ENCODE data around the gene CDYL.
"Not testable (repeated sequence)": the region's sequence is repeated elsewhere in the genome, so short reads cannot be mapped to it uniquely, and the experiment has no call there.

The CDYL gene

GRCh38 chr6:4852938-4853337 is 76.7 kb downstream of the CDYL start:
- Histone ChIP-seq H3K4me1 (no peaks in the 10 kb centered on the region), H3K27me3 (no peaks in the 10 kb centered on the region), H3K36me3 (peaks cover 39% of the 10 kb centered on the region), H3K4me3 (no peak overlapping the region), H4K20me1 (peaks cover 97% of the 10 kb centered on the region), H3K4me2 (no peak overlapping the region), H3K9ac (no peak overlapping the region), H3K9me3 (peaks cover 55% of the 10 kb centered on the region), H3K27ac (no peak overlapping the region)
- TF ChIP-seq Cebpa-rat (IDR thresholded peaks at IDR 0.05), result no peak

DNA sequence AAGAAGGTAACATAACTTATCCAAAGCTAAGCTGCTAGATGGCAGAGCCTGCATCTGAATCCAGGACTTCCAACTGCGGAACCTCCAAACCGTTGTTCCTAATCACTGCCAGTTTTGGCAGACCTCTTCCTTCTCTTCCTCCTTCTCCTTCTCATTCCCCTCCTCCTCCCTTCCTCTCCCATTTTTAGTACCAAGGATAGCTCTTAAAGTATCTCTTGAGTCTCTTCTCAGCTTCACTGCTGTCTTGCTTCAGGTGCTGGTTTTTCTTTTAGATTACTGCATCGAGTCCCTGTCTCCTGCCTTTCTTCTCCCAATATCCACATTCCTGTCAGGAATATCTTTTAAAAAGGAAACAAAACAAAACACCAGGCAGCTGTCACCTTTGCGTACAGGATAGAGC is 77.1 kb downstream of the CDYL start:
- H4K20me1 ChIP-seq, result peaks cover 97% of the 10 kb centered on the region

DNA sequence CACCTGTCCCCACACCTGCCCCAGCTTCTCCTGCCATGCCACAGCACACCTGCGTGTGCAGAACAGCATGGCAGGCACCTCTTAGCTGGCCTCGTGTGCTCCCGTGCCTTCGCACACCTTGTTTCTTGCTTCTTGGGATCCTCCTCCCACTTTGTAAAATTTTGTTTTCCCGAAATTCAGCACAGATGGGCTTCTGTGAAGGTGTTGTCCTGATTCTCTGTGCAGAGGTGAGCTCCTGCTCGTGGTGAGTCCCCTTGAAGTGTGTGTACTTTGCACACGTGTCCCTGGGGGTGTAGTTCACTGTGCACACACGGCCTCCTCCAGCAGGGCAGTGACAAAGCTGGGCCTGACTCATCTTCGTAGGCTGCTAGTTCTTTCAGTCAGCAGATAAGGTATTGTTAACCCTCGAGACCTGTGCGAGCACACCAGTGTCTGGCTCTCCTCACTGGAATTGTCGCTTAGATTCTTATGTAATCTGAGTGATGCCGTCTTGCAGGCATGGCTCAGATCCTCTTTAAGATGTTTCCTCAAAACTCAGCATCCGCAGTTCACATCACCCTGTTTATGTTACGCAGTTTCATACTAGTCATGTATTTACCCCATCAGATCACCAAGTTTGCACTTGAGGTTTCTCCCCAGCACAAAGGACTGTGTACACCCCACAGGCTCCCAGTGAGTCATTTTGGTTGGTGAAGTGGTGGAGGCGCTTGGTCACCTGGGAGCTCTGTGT is 77.7 kb downstream of the CDYL start:
- Histone ChIP-seq H3K4me3 (no peak overlapping the region), H4K20me1 (peaks cover 97% of the 10 kb centered on the region), H3K36me3 (peaks cover 47% of the 10 kb centered on the region), H3K4me1 (no peaks in the 10 kb centered on the region), H3K9ac (no peak overlapping the region), H3K27ac (no peak overlapping the region), H3K9me3 (peaks cover 46% of the 10 kb centered on the region), H3K27me3 (no peaks in the 10 kb centered on the region), H3K4me2 (no peak overlapping the region)
- TF ChIP-seq Cebpa-rat (IDR thresholded peaks at IDR 0.05), result no peak

More for the DNA sequence above, 77.1 kb downstream of the CDYL start:
- no peaks in the 10 kb centered on the region for H3K27me3 ChIP-seq
- H3K4me2 ChIP-seq, result no peak overlapping the region
- no peak for TF ChIP-seq Cebpa-rat (IDR thresholded peaks at IDR 0.05)
- H3K9me3 ChIP-seq, result peaks cover 52% of the 10 kb centered on the region
- peaks cover 41% of the 10 kb centered on the region for H3K36me3 ChIP-seq
- H3K4me3 ChIP-seq, result no peak overlapping the region
- no peaks in the 10 kb centered on the region for H3K4me1 ChIP-seq
- no peak overlapping the region for H3K9ac ChIP-seq
- H3K27ac ChIP-seq, result no peak overlapping the region

GRCh38 chr6:4856785-4857184 is 80.6 kb downstream of the CDYL start:
- no peak overlapping the region for H3K27ac ChIP-seq
- no peak overlapping the region for H3K4me2 ChIP-seq
- H3K27me3 ChIP-seq, result no peaks in the 10 kb centered on the region
- no peak overlapping the region for H3K4me3 ChIP-seq
- peaks cover 44% of the 10 kb centered on the region for H3K9me3 ChIP-seq
- H3K9ac ChIP-seq, result no peak overlapping the region
- H3K4me1 ChIP-seq, result no peaks in the 10 kb centered on the region
- no peak for TF ChIP-seq Cebpa-rat (IDR thresholded peaks at IDR 0.05)
- H4K20me1 ChIP-seq, result peaks cover 95% of the 10 kb centered on the region
- H3K36me3 ChIP-seq, result peaks cover 67% of the 10 kb centered on the region

DNA sequence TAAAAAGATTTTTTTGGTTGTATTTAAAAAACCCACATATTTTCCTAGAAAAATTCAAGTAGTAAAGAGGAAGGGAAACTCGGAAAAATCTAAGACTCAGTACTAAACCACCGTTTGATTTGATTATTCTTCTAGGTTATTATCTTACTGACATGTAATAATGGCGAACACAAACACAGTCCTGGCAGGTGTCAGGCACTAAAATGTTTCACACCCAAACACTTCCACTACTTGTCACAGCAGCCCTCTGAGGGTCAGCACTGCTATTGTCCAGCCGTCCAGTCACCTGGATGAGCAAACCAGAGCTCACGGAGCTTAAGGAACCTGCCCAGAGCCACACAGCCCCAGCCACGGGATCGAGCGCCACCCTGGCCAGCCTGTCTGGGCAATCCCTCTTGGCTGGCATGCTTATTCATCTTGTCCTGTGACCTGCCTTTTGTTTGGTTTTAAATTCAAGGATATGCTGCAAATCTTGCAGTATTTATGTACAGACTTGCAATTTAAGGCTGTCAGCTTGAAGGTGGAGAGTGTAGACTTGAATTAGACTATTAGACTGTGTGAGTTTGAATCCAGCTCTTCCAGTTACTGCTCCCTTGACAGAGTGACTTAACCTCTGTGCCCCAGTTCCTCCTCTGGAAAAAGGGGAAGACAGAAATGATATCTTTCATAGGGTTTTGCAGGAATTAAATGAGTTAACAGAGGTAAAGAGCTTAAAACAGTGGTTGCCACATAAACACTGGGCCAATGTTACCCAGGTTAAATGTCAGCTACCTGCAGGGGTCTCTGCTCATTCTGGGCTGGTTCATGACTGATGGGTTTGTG is 82.2 kb downstream of the CDYL start:
- Histone ChIP-seq H3K4me1 (no peaks in the 10 kb centered on the region), H3K9ac (no peak overlapping the region), H3K36me3 (peaks cover 63% of the 10 kb centered on the region), H3K27ac (no peak overlapping the region), H3K27me3 (no peaks in the 10 kb centered on the region), H3K4me3 (no peak overlapping the region), H3K9me3 (peaks cover 44% of the 10 kb centered on the region), H3K4me2 (no peak overlapping the region), H4K20me1 (peaks cover 88% of the 10 kb centered on the region)
- no peak for TF ChIP-seq Cebpa-rat (IDR thresholded peaks at IDR 0.05)

- Histone ChIP-seq H3K4me2 (no peak overlapping the region), H3K4me1 (no peaks in the 10 kb centered on the region), H4K20me1 (peaks cover 69% of the 10 kb centered on the region), H3K27me3 (no peaks in the 10 kb centered on the region), H3K4me3 (no peak overlapping the region), H3K9me3 (peaks cover 60% of the 10 kb centered on the region), H3K9ac (no peak overlapping the region), H3K36me3 (peaks cover 66% of the 10 kb centered on the region), H3K27ac (no peak overlapping the region)
- no peak for TF ChIP-seq Cebpa-rat (IDR thresholded peaks at IDR 0.05)
Measured at GRCh38 chr6:4860387-4860786, 84.2 kb downstream of the CDYL start.

- no peak overlapping the region for H3K4me3 ChIP-seq
- H3K27me3 ChIP-seq, result no peaks in the 10 kb centered on the region
- H3K4me2 ChIP-seq, result no peak overlapping the region
- H3K9ac ChIP-seq, result no peak overlapping the region
- peaks cover 71% of the 10 kb centered on the region for H3K9me3 ChIP-seq
- peaks cover 67% of the 10 kb centered on the region for H3K36me3 ChIP-seq
- peaks cover 57% of the 10 kb centered on the region for H4K20me1 ChIP-seq
- H3K4me1 ChIP-seq, result no peaks in the 10 kb centered on the region
- H3K27ac ChIP-seq, result no peak overlapping the region
- no peak for TF ChIP-seq Cebpa-rat (IDR thresholded peaks at IDR 0.05)
Measured at GRCh38 chr6:4861564-4861963, 85.4 kb downstream of the CDYL start.

GRCh38 chr6:4864519-4864918 is 88.3 kb downstream of the CDYL start:
- Histone ChIP-seq H3K4me3 (no peak overlapping the region), H4K20me1 (peaks cover 38% of the 10 kb centered on the region), H3K27ac (no peak overlapping the region), H3K4me1 (no peaks in the 10 kb centered on the region), H3K36me3 (peaks cover 49% of the 10 kb centered on the region), H3K9ac (no peak overlapping the region), H3K27me3 (no peaks in the 10 kb centered on the region), H3K9me3 (peaks cover 90% of the 10 kb centered on the region), H3K4me2 (no peak overlapping the region)
- no peak for TF ChIP-seq Cebpa-rat (IDR thresholded peaks at IDR 0.05)

DNA sequence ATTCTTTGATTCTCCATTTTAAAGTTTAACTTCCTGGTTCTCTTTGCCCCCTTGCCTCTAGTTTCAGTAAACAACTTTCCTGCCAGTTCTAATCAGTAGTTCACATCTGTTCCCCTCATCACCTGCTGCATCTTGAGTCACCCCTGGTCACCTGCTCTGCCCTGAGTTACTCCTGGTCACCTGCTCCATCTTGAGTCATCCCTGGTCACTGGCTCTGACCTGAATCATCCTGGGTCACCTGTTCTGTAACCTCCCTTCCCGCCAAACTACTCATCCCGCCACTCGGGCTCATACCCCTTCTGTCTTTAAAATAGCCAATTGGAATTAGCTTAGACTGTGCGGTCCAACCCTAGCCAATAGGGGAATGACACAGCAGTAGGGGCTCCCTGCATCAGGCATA is 88.8 kb downstream of the CDYL start:
- H3K27me3 ChIP-seq, H3K9ac ChIP-seq, H3K4me1 ChIP-seq, H3K27ac ChIP-seq, H3K4me2 ChIP-seq, H3K4me3 ChIP-seq: not testable (repeated sequence)
- Histone ChIP-seq H3K36me3 (peaks cover 48% of the 10 kb centered on the region), H4K20me1 (peaks cover 37% of the 10 kb centered on the region), H3K9me3 (peaks cover 90% of the 10 kb centered on the region)

DNA sequence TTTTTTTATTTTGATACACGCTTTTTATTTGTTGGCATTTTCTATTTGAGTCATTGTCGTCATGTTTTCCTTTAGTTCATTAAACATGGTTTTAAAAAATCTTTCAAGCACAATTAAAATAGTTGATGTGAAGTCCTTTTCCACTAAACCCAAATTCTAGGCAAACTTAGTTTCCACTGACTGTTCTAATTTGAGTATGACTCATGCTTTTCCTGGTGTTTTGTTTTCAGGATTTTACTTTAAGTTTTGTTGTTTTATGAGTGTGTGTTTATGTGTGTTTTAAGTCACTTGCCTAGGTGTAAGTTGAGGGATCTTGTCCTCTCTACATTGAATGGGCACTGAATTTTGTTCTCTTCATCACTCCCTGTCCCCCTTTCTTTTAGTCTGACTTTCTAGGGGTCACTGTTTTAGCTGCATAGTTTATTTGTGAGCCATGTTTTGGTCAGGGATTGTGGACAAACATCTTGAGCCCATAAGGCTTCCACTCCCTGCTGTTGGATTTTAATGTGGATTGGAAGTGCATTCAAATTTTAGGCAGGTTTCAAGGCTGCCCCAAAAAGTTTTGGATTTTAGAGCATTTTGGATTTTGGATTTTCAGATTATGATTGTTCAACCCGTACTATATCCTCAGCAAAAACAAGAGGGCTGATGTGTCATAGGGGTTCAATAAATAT is 94.8 kb downstream of the CDYL start:
- peaks cover 24% of the 10 kb centered on the region for H3K36me3 ChIP-seq
- TF ChIP-seq Cebpa-rat (IDR thresholded peaks at IDR 0.05), result no peak
- H3K27me3 ChIP-seq, result no peaks in the 10 kb centered on the region
- H3K9ac ChIP-seq, result no peak overlapping the region
- no peaks in the 10 kb centered on the region; the same call in none of the 2 replicates for H3K4me1 ChIP-seq
- H3K4me3 ChIP-seq, result no peak overlapping the region
- H3K27ac ChIP-seq, result no peak overlapping the region
- peaks cover 62% of the 10 kb centered on the region for H3K9me3 ChIP-seq
- no peak overlapping the region for H3K4me2 ChIP-seq
- H4K20me1 ChIP-seq, result peaks cover 74% of the 10 kb centered on the region
